Measurements from ENCODE around the gene CNNM1. TPM values are rescaled to one million over a fixed set of nuclear protein-coding genes. Genes with fewer than 3 reads are reported as not detected.

CNNM1 gene
- total RNA-seq, 1 donor from 2014 or later = 2.5 TPM

GRCh38 chr10:99316374-99316773 is 12.8 kb upstream of the CNNM1 start:
- Histone ChIP-seq H3K4me2 (ENCODE audit: low read length) (no peak overlapping the region), H3K9me3 (ENCODE audit: insufficient read depth, low read depth, low read length) (no peaks in the 10 kb centered on the region), H3K79me2 (ENCODE audit: insufficient read depth, low read length) (no peaks in the 10 kb centered on the region), H3K27ac (ENCODE audit: low read depth, low read length) (no peak overlapping the region), H4K20me1 (ENCODE audit: insufficient read depth, low read length) (no peaks in the 10 kb centered on the region), H3K9ac (ENCODE audit: low read length) (no peak overlapping the region), H2AFZ (ENCODE audit: low read depth, low read length) (no peak overlapping the region), H3K36me3 (ENCODE audit: insufficient read depth, low read length) (no peaks in the 10 kb centered on the region), H3K27me3 (ENCODE audit: insufficient read depth, low read length) (no peaks in the 10 kb centered on the region), H3K4me1 (ENCODE audit: insufficient read depth, low read length) (no peaks in the 10 kb centered on the region), H3K4me3 (ENCODE audit: insufficient read depth, low read depth, low read length) (no peak overlapping the region)
- FAIRE-seq = no peak
- Mint-ChIP-seq H3K4me1 (ENCODE audit: low read depth, unreplicated experiment) (no peaks in the 10 kb centered on the region), H3K4me3 (ENCODE audit: unreplicated experiment) (no peak overlapping the region), H3K27ac (ENCODE audit: unreplicated experiment) (no peak overlapping the region), H3K27me3 (ENCODE audit: low read depth, unreplicated experiment) (no peaks in the 10 kb centered on the region), H3K9me3 (ENCODE audit: unreplicated experiment) (no peaks in the 10 kb centered on the region), H3K36me3 (ENCODE audit: low read depth, unreplicated experiment) (no peaks in the 10 kb centered on the region)
- TF ChIP-seq EZH2 (IDR thresholded peaks at IDR 0.05; ENCODE audit: insufficient read depth, low read length) (no peak), CTCF (IDR thresholded peaks at IDR 0.05; ENCODE audit: insufficient read depth, low read depth, low read length) (no peak)
- no peak for DNase-seq (ENCODE audit: low read depth)

GRCh38 chr10:99318048-99318447 is 11.1 kb upstream of the CNNM1 start:
- Histone ChIP-seq H3K27ac (ENCODE audit: low read depth, low read length) (no peak overlapping the region), H3K9ac (ENCODE audit: low read length) (no peak overlapping the region), H3K27me3 (ENCODE audit: insufficient read depth, low read length) (no peaks in the 10 kb centered on the region), H2AFZ (ENCODE audit: low read depth, low read length) (no peak overlapping the region), H3K79me2 (ENCODE audit: insufficient read depth, low read length) (no peaks in the 10 kb centered on the region), H3K9me3 (ENCODE audit: insufficient read depth, low read depth, low read length) (no peaks in the 10 kb centered on the region), H3K36me3 (ENCODE audit: insufficient read depth, low read length) (no peaks in the 10 kb centered on the region), H4K20me1 (ENCODE audit: insufficient read depth, low read length) (no peaks in the 10 kb centered on the region), H3K4me2 (ENCODE audit: low read length) (no peak overlapping the region), H3K4me1 (ENCODE audit: insufficient read depth, low read length) (no peaks in the 10 kb centered on the region), H3K4me3 (ENCODE audit: insufficient read depth, low read depth, low read length) (no peak overlapping the region)
- H3K4me1 Mint-ChIP-seq (ENCODE audit: low read depth, unreplicated experiment) = no peaks in the 10 kb centered on the region
- no peak overlapping the region for H3K4me3 Mint-ChIP-seq (ENCODE audit: unreplicated experiment)
- no peak for TF ChIP-seq CTCF (IDR thresholded peaks at IDR 0.05; ENCODE audit: insufficient read depth, low read depth, low read length)
- TF ChIP-seq EZH2 (IDR thresholded peaks at IDR 0.05; ENCODE audit: insufficient read depth, low read length) = no peak
- no peak overlapping the region for H3K27ac Mint-ChIP-seq (ENCODE audit: unreplicated experiment)
- peaks cover 7% of the 10 kb centered on the region for H3K27me3 Mint-ChIP-seq (ENCODE audit: low read depth, unreplicated experiment)
- DNase-seq (ENCODE audit: low read depth) (no peak), FAIRE-seq (no peak)
- H3K9me3 Mint-ChIP-seq (ENCODE audit: unreplicated experiment) = no peaks in the 10 kb centered on the region
- H3K36me3 Mint-ChIP-seq (ENCODE audit: low read depth, unreplicated experiment) = no peaks in the 10 kb centered on the region

GRCh38 chr10:99318475-99318874 is 10.7 kb upstream of the CNNM1 start:
- H3K36me3 ChIP-seq (ENCODE audit: insufficient read depth, low read length) = no peaks in the 10 kb centered on the region
- no peaks in the 10 kb centered on the region for H3K4me1 ChIP-seq (ENCODE audit: insufficient read depth, low read length)
- no peak overlapping the region for H3K4me2 ChIP-seq (ENCODE audit: low read length)
- H3K27ac ChIP-seq (ENCODE audit: low read depth, low read length) = no peak overlapping the region
- Mint-ChIP-seq H3K4me3 (ENCODE audit: unreplicated experiment) (no peak overlapping the region), H3K27me3 (ENCODE audit: low read depth, unreplicated experiment) (peaks cover 7% of the 10 kb centered on the region), H3K36me3 (ENCODE audit: low read depth, unreplicated experiment) (no peaks in the 10 kb centered on the region), H3K4me1 (ENCODE audit: low read depth, unreplicated experiment) (no peaks in the 10 kb centered on the region), H3K27ac (ENCODE audit: unreplicated experiment) (no peak overlapping the region), H3K9me3 (ENCODE audit: unreplicated experiment) (no peaks in the 10 kb centered on the region)
- H3K79me2 ChIP-seq (ENCODE audit: insufficient read depth, low read length) = no peaks in the 10 kb centered on the region
- no peak for DNase-seq (ENCODE audit: low read depth)
- TF ChIP-seq EZH2 (IDR thresholded peaks at IDR 0.05; ENCODE audit: insufficient read depth, low read length) (no peak), CTCF (IDR thresholded peaks at IDR 0.05; ENCODE audit: insufficient read depth, low read depth, low read length) (no peak)
- no peaks in the 10 kb centered on the region for H3K9me3 ChIP-seq (ENCODE audit: insufficient read depth, low read depth, low read length)
- H3K9ac ChIP-seq (ENCODE audit: low read length) = no peak overlapping the region
- no peak for FAIRE-seq
- H3K4me3 ChIP-seq (ENCODE audit: insufficient read depth, low read depth, low read length) = no peak overlapping the region
- no peak overlapping the region for H2AFZ ChIP-seq (ENCODE audit: low read depth, low read length)
- no peaks in the 10 kb centered on the region for H4K20me1 ChIP-seq (ENCODE audit: insufficient read depth, low read length)
- H3K27me3 ChIP-seq (ENCODE audit: insufficient read depth, low read length) = no peaks in the 10 kb centered on the region

All from astrocyte (in vitro differentiated cells and primary cell).